Measurements from ENCODE around the gene CEACAM21.

The CEACAM21 gene

GRCh38 chr19:41548954-41549688 lies 26.8 kb upstream of the CEACAM21 start:
- Histone ChIP-seq H4K91ac (ENCODE audit: low read length) (peak overlapping the region; percentile 23), H3K9ac (ENCODE audit: low read length) (no peak overlapping the region), H3K9me3 (ENCODE audit: control insufficient read depth, low read length) (peaks cover 3% of the 10 kb centered on the region), H3K79me1 (replicated peaks; ENCODE audit: low read length, poor library complexity, severe bottlenecking) (no peaks in the 10 kb centered on the region), H3K23ac (ENCODE audit: low read length in 2 of 2) (no peak overlapping the region), H2BK120ac (ENCODE audit: low read depth, low read length) (no peak overlapping the region), H3K36me3 (ENCODE audit: control insufficient read depth in 1 of 2, insufficient read depth in 2 of 2, low read depth in 1 of 2, low read length in 2 of 2) (no peaks in the 10 kb centered on the region), H3K4me3 (ENCODE audit: insufficient read depth in 1 of 2, low read depth in 1 of 2, low read length in 2 of 2) (no peak overlapping the region), H3K27me3 (ENCODE audit: control insufficient read depth in 1 of 2, insufficient read depth in 1 of 2, low read length in 2 of 2) (peaks cover 23 to 54% of the 10 kb centered on the region in 2 experiments), H3K14ac (ENCODE audit: low read length in 2 of 2) (no peak overlapping the region), H3K4me1 (ENCODE audit: control insufficient read depth, insufficient read depth, low read depth, low read length) (no peaks in the 10 kb centered on the region), H4K8ac (ENCODE audit: low read length) (peak overlapping the region; percentile 60), H3K4me2 (ENCODE audit: low read length, poor library complexity, severe bottlenecking) (no peak overlapping the region), H2BK12ac (ENCODE audit: low read length in 2 of 2) (no peak overlapping the region), H3K18ac (ENCODE audit: low read depth in 1 of 2, low read length in 2 of 2) (no peak overlapping the region), H2AFZ (ENCODE audit: low read depth, low read length) (no peak overlapping the region), H3K27ac (ENCODE audit: low read length, poor library complexity, severe bottlenecking) (no peak overlapping the region), H2AK5ac (ENCODE audit: low read length, severe bottlenecking) (no peak overlapping the region), H3K4ac (ENCODE audit: low read depth in 1 of 2, low read length in 2 of 2) (no peak overlapping the region), H2BK15ac (ENCODE audit: low read depth, poor library complexity, severe bottlenecking) (peak overlapping the region; percentile 50), H2BK5ac (ENCODE audit: low read depth, low read length, poor library complexity, severe bottlenecking) (no peak overlapping the region)
- peak; percentile 8 for DNase-seq
- WGBS = 28% methylated on average over 7 of the region's 9 CpGs

GRCh38 chr19:41549884-41550283 lies 26.1 kb upstream of the CEACAM21 start:
- Histone ChIP-seq H2AK5ac (ENCODE audit: low read length, severe bottlenecking) (no peak overlapping the region), H3K4me2 (ENCODE audit: low read length, poor library complexity, severe bottlenecking) (no peak overlapping the region), H2AFZ (ENCODE audit: low read depth, low read length) (no peak overlapping the region), H3K9ac (ENCODE audit: low read length) (no peak overlapping the region), H4K91ac (ENCODE audit: low read length) (no peak overlapping the region), H2BK120ac (ENCODE audit: low read depth, low read length) (no peak overlapping the region), H3K4ac (ENCODE audit: low read depth in 1 of 2, low read length in 2 of 2) (no peak overlapping the region), H2BK12ac (ENCODE audit: low read length in 2 of 2) (no peak overlapping the region), H3K18ac (ENCODE audit: low read depth in 1 of 2, low read length in 2 of 2) (no peak overlapping the region), H2BK15ac (ENCODE audit: low read depth, poor library complexity, severe bottlenecking) (no peak overlapping the region), H2BK5ac (ENCODE audit: low read depth, low read length, poor library complexity, severe bottlenecking) (no peak overlapping the region), H3K36me3 (ENCODE audit: control insufficient read depth in 1 of 2, insufficient read depth in 2 of 2, low read depth in 1 of 2, low read length in 2 of 2) (no peaks in the 10 kb centered on the region), H3K27me3 (ENCODE audit: control insufficient read depth in 1 of 2, insufficient read depth in 1 of 2, low read length in 2 of 2) (peaks cover 21 to 52% of the 10 kb centered on the region in 2 experiments), H3K4me1 (ENCODE audit: control insufficient read depth, insufficient read depth, low read depth, low read length) (no peaks in the 10 kb centered on the region), H3K4me3 (ENCODE audit: insufficient read depth in 1 of 2, low read depth in 1 of 2, low read length in 2 of 2) (no peak overlapping the region), H4K8ac (ENCODE audit: low read length) (no peak overlapping the region), H3K27ac (ENCODE audit: low read length, poor library complexity, severe bottlenecking) (no peak overlapping the region), H3K23ac (ENCODE audit: low read length in 2 of 2) (no peak overlapping the region), H3K79me1 (replicated peaks; ENCODE audit: low read length, poor library complexity, severe bottlenecking) (no peaks in the 10 kb centered on the region), H3K14ac (ENCODE audit: low read length in 2 of 2) (no peak overlapping the region), H3K9me3 (ENCODE audit: control insufficient read depth, low read length) (peaks cover 3% of the 10 kb centered on the region)
- 82% methylated on average over 2 of the region's 5 CpGs for WGBS
- DNase-seq = no peak

- H2BK12ac ChIP-seq (ENCODE audit: low read length in 2 of 2) = no peak overlapping the region
- no peak overlapping the region for H3K27ac ChIP-seq (ENCODE audit: low read length, poor library complexity, severe bottlenecking)
- H2AK5ac ChIP-seq (ENCODE audit: low read length, severe bottlenecking) = no peak overlapping the region
- H4K8ac ChIP-seq (ENCODE audit: low read length) = no peak overlapping the region
- no peak overlapping the region for H2AFZ ChIP-seq (ENCODE audit: low read depth, low read length)
- H3K14ac ChIP-seq (ENCODE audit: low read length in 2 of 2) = no peak overlapping the region
- H3K4me1 ChIP-seq (ENCODE audit: control insufficient read depth, insufficient read depth, low read depth, low read length) = no peaks in the 10 kb centered on the region
- H3K4me2 ChIP-seq (ENCODE audit: low read length, poor library complexity, severe bottlenecking) = no peak overlapping the region
- no peak overlapping the region for H3K4ac ChIP-seq (ENCODE audit: low read depth in 1 of 2, low read length in 2 of 2)
- H4K91ac ChIP-seq (ENCODE audit: low read length) = no peak overlapping the region
- peaks cover 3% of the 10 kb centered on the region for H3K9me3 ChIP-seq (ENCODE audit: control insufficient read depth, low read length)
- no peak overlapping the region for H2BK5ac ChIP-seq (ENCODE audit: low read depth, low read length, poor library complexity, severe bottlenecking)
- no peak for DNase-seq
- WGBS = 89% methylated on average over 9 of the region's 9 CpGs
- H3K9ac ChIP-seq (ENCODE audit: low read length) = no peak overlapping the region
- no peaks in the 10 kb centered on the region for H3K36me3 ChIP-seq (ENCODE audit: control insufficient read depth in 1 of 2, insufficient read depth in 2 of 2, low read depth in 1 of 2, low read length in 2 of 2)
- no peak overlapping the region for H3K4me3 ChIP-seq (ENCODE audit: insufficient read depth in 1 of 2, low read depth in 1 of 2, low read length in 2 of 2)
- no peak overlapping the region for H2BK15ac ChIP-seq (ENCODE audit: low read depth, poor library complexity, severe bottlenecking)
- H2BK120ac ChIP-seq (ENCODE audit: low read depth, low read length) = no peak overlapping the region
- no peak overlapping the region for H3K23ac ChIP-seq (ENCODE audit: low read length in 2 of 2)
- H3K18ac ChIP-seq (ENCODE audit: low read depth in 1 of 2, low read length in 2 of 2) = no peak overlapping the region
- peaks cover 20 to 47% of the 10 kb centered on the region in 2 experiments for H3K27me3 ChIP-seq (ENCODE audit: control insufficient read depth in 1 of 2, insufficient read depth in 1 of 2, low read length in 2 of 2)
- H3K79me1 ChIP-seq (replicated peaks; ENCODE audit: low read length, poor library complexity, severe bottlenecking) = no peaks in the 10 kb centered on the region
Measured at GRCh38 chr19:41551212-41551610, 24.8 kb upstream of the CEACAM21 start.

- Histone ChIP-seq H3K9me3 (ENCODE audit: control insufficient read depth, low read length) (peaks cover 3% of the 10 kb centered on the region), H3K4me3 (ENCODE audit: insufficient read depth in 1 of 2, low read depth in 1 of 2, low read length in 2 of 2) (no peak overlapping the region), H2AFZ (ENCODE audit: low read depth, low read length) (no peak overlapping the region), H3K27ac (ENCODE audit: low read length, poor library complexity, severe bottlenecking) (no peak overlapping the region), H4K91ac (ENCODE audit: low read length) (no peak overlapping the region), H3K9ac (ENCODE audit: low read length) (no peak overlapping the region), H3K4me2 (ENCODE audit: low read length, poor library complexity, severe bottlenecking) (no peak overlapping the region), H3K18ac (ENCODE audit: low read depth in 1 of 2, low read length in 2 of 2) (no peak overlapping the region), H3K14ac (ENCODE audit: low read length in 2 of 2) (no peak overlapping the region), H3K36me3 (ENCODE audit: control insufficient read depth in 1 of 2, insufficient read depth in 2 of 2, low read depth in 1 of 2, low read length in 2 of 2) (no peaks in the 10 kb centered on the region), H3K23ac (ENCODE audit: low read length in 2 of 2) (no peak overlapping the region), H2BK120ac (ENCODE audit: low read depth, low read length) (no peak overlapping the region), H2BK12ac (ENCODE audit: low read length in 2 of 2) (no peak overlapping the region), H2BK15ac (ENCODE audit: low read depth, poor library complexity, severe bottlenecking) (no peak overlapping the region), H3K27me3 (ENCODE audit: control insufficient read depth in 1 of 2, insufficient read depth in 1 of 2, low read length in 2 of 2) (peaks cover 16 to 45% of the 10 kb centered on the region in 2 experiments), H3K4ac (ENCODE audit: low read depth in 1 of 2, low read length in 2 of 2) (no peak overlapping the region), H2BK5ac (ENCODE audit: low read depth, low read length, poor library complexity, severe bottlenecking) (no peak overlapping the region), H2AK5ac (ENCODE audit: low read length, severe bottlenecking) (no peak overlapping the region), H3K79me1 (replicated peaks; ENCODE audit: low read length, poor library complexity, severe bottlenecking) (no peaks in the 10 kb centered on the region), H3K4me1 (ENCODE audit: control insufficient read depth, insufficient read depth, low read depth, low read length) (no peaks in the 10 kb centered on the region), H4K8ac (ENCODE audit: low read length) (no peak overlapping the region)
- 61% methylated on average over 5 of the region's 6 CpGs for WGBS
- no peak for DNase-seq
Measured at GRCh38 chr19:41551711-41552110, 24.3 kb upstream of the CEACAM21 start.

Data from mesenchymal stem cell (in vitro differentiated cells and primary cell).